Body of pancreas (tissue), 4 donors: ENCODE data around the gene CAMTA1.

Experiments
- POLR2A ChIP-seq, 3 donors: fragments of 450-650 bp; IDR thresholded peaks; one replicate each; pipeline ENCODE4 v1.6.1; 2016; ENCODE audit warnings: antibody characterized with exemption in 3 of 3, mild to moderate bottlenecking in 2 of 3
- TF ChIP-seq, protein P1 (sequence below), 7 experiments: fragments of 450-650 bp in 4 of 7; fragments of 200-600 bp in 3 of 7; sonication (generic) in 3 of 7; IDR thresholded peaks; one replicate each; pipeline ENCODE4 v1.5.1; 2016 to 2019; ENCODE audit warnings: antibody characterized with exemption in 7 of 7

DNA sequence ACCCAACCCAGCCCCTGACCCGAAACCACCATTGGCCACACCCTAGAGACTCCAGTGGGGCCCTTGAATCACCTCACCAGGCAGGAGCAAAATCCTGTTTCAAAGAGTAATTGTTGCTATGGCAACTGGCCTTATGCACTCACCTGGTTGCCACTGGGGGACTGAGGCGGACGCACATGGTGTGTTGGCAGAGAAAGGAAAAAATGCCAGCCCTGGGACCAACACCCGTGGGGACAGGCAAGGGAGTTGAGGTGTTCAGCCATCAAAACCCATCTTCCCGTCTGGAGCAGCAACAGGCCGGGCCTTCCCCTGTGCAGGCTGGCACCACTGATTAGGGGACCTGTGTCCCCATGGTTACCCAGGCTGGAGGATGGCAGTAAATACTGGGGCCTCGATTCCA, 590.1 kb downstream of the CAMTA1 start:
- TF ChIP-seq, protein P1, sequence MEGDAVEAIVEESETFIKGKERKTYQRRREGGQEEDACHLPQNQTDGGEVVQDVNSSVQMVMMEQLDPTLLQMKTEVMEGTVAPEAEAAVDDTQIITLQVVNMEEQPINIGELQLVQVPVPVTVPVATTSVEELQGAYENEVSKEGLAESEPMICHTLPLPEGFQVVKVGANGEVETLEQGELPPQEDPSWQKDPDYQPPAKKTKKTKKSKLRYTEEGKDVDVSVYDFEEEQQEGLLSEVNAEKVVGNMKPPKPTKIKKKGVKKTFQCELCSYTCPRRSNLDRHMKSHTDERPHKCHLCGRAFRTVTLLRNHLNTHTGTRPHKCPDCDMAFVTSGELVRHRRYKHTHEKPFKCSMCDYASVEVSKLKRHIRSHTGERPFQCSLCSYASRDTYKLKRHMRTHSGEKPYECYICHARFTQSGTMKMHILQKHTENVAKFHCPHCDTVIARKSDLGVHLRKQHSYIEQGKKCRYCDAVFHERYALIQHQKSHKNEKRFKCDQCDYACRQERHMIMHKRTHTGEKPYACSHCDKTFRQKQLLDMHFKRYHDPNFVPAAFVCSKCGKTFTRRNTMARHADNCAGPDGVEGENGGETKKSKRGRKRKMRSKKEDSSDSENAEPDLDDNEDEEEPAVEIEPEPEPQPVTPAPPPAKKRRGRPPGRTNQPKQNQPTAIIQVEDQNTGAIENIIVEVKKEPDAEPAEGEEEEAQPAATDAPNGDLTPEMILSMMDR (IDR thresholded peaks at IDR 0.05) = no peak
- no peak for TF ChIP-seq POLR2A (IDR thresholded peaks at IDR 0.05)
